ENCODE results near the gene ETV4. TPM values are rescaled to one million over a fixed set of nuclear protein-coding genes. Genes with fewer than 3 reads are reported as not detected.

Gene ETV4
- total RNA-seq, 1 experiment from 2014 or later, result 195 TPM

DNA sequence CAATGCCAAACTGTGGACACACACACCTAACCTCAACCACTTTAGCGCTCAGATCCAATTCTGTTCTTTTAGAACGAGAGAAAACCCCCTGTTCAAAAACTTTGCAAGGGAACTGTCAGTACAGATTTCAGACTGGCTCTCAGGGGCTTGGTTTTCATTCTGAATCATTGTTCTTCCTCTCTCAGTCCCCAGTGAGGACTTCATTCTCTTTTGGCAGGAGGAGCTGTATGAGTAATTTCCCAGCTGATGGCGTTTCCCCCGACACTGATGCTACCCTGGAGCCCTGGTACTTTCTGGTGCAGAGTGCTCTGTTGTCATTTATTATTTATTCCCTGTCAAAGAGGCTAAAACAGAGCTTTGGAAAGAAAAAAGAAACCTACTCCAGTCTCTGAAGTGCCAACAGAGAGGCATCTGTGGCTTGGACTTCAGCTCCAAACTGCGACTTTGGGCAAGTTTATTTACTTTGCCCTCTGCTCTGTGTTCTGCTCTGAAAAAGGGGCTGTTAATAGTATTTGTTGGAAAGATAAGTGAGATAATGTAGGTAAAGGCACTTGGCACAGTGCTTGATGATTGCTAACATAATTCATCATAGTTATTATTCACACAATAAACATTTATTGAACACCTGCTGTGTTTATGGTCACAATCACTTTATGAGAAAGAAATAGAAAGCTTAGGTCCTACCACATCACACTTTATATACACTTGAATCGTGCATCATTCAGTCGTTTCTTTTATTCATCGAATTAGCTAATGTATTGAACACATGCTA, 28.3 kb downstream of the ETV4 start (continued):
- no peak for TF ChIP-seq ZNF512 (CRISPR knock-in tag; IDR thresholded peaks at IDR 0.05; ENCODE audit: borderline replicate concordance)
- TF ChIP-seq RELA (CRISPR knock-in tag; IDR thresholded peaks at IDR 0.05; ENCODE audit: borderline replicate concordance), result no peak
- no peak for TF ChIP-seq KAT7 (CRISPR knock-in tag; IDR thresholded peaks at IDR 0.05; ENCODE audit: borderline replicate concordance)
- TF ChIP-seq E2F1 (CRISPR knock-in tag; IDR thresholded peaks at IDR 0.05), result no peak
- no peak for TF ChIP-seq ZNF416 (CRISPR knock-in tag; IDR thresholded peaks at IDR 0.05)
- no peak for TF ChIP-seq JUN (CRISPR knock-in tag; IDR thresholded peaks at IDR 0.05)
- no peak for TF ChIP-seq NR3C1 (CRISPR knock-in tag; conservative IDR thresholded peaks at IDR 0.05; ENCODE audit: low read depth)
- TF ChIP-seq PREB (CRISPR knock-in tag; IDR thresholded peaks at IDR 0.05; ENCODE audit: borderline replicate concordance), result no peak

DNA sequence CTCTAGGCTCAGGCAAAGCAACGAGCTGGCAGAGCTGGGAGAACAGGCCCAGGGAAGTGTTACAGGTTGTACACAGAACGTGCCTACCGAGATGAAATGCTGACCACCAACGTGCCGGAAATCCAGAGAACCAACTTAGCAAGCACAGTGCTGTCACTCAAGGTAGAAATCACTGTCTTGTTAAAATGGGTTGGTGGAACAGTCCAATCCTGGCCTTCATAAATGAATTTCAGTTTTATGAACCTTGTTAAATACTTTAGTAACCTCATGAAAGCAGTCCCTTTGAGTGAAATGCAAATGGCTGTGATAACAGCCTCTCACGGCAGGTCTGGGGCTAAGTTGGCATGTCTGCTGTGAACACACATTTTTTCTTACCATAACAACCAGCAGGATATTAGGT, 29.0 kb downstream of the ETV4 start:
- no peaks in the 10 kb centered on the region for H3K9me3 Mint-ChIP-seq
- no peak for DNase-seq (ENCODE audit: low spot score)
- POLR2A ChIA-PET, result no interaction called here
- H3K27ac Mint-ChIP-seq, result no peak overlapping the region
- CTCF ChIA-PET, result interaction anchor here (1.0 kb wide), 1 partner anchor 33 kb away, joined by 3 read pairs; the partner anchor contains the start of gene DHX8
- no peak overlapping the region for H3K4me3 Mint-ChIP-seq
- H3K36me3 Mint-ChIP-seq, result peaks cover 68% of the 10 kb centered on the region
- H3K4me1 Mint-ChIP-seq, result no peaks in the 10 kb centered on the region; the same call in 1 of the 2 replicates
- no peak for ATAC-seq
- H3K27me3 Mint-ChIP-seq (ENCODE audit: low read depth), result no peaks in the 10 kb centered on the region
- TF ChIP-seq RORB (CRISPR knock-in tag; IDR thresholded peaks at IDR 0.05) (no peak), ELF4 (CRISPR knock-in tag; IDR thresholded peaks at IDR 0.05; ENCODE audit: low read depth) (no peak), NR2C2 (CRISPR knock-in tag; IDR thresholded peaks at IDR 0.05) (no peak), JUN (CRISPR knock-in tag; IDR thresholded peaks at IDR 0.05) (no peak), KAT7 (CRISPR knock-in tag; IDR thresholded peaks at IDR 0.05; ENCODE audit: borderline replicate concordance) (no peak), CREM (CRISPR knock-in tag; IDR thresholded peaks at IDR 0.05) (no peak), ATF6 (CRISPR knock-in tag; IDR thresholded peaks at IDR 0.05) (no peak), ZNF138 (CRISPR knock-in tag; conservative IDR thresholded peaks at IDR 0.05) (no peak), ZNF121 (CRISPR knock-in tag; IDR thresholded peaks at IDR 0.05) (no peak), FOXK1 (CRISPR knock-in tag; IDR thresholded peaks at IDR 0.05) (no peak), FOXP4 (CRISPR knock-in tag; IDR thresholded peaks at IDR 0.05) (no peak), SP1 (CRISPR knock-in tag; conservative IDR thresholded peaks at IDR 0.05) (no peak), JAZF1 (CRISPR knock-in tag; IDR thresholded peaks at IDR 0.05) (no peak)
- TF ChIP-seq, protein P1, sequence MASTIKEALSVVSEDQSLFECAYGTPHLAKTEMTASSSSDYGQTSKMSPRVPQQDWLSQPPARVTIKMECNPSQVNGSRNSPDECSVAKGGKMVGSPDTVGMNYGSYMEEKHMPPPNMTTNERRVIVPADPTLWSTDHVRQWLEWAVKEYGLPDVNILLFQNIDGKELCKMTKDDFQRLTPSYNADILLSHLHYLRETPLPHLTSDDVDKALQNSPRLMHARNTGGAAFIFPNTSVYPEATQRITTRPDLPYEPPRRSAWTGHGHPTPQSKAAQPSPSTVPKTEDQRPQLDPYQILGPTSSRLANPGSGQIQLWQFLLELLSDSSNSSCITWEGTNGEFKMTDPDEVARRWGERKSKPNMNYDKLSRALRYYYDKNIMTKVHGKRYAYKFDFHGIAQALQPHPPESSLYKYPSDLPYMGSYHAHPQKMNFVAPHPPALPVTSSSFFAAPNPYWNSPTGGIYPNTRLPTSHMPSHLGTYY (CRISPR knock-in tag; IDR thresholded peaks at IDR 0.05), result no peak
- TF ChIP-seq, protein P2, sequence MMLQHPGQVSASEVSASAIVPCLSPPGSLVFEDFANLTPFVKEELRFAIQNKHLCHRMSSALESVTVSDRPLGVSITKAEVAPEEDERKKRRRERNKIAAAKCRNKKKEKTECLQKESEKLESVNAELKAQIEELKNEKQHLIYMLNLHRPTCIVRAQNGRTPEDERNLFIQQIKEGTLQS (CRISPR knock-in tag; conservative IDR thresholded peaks at IDR 0.05), result no peak
- TF ChIP-seq, protein P3, sequence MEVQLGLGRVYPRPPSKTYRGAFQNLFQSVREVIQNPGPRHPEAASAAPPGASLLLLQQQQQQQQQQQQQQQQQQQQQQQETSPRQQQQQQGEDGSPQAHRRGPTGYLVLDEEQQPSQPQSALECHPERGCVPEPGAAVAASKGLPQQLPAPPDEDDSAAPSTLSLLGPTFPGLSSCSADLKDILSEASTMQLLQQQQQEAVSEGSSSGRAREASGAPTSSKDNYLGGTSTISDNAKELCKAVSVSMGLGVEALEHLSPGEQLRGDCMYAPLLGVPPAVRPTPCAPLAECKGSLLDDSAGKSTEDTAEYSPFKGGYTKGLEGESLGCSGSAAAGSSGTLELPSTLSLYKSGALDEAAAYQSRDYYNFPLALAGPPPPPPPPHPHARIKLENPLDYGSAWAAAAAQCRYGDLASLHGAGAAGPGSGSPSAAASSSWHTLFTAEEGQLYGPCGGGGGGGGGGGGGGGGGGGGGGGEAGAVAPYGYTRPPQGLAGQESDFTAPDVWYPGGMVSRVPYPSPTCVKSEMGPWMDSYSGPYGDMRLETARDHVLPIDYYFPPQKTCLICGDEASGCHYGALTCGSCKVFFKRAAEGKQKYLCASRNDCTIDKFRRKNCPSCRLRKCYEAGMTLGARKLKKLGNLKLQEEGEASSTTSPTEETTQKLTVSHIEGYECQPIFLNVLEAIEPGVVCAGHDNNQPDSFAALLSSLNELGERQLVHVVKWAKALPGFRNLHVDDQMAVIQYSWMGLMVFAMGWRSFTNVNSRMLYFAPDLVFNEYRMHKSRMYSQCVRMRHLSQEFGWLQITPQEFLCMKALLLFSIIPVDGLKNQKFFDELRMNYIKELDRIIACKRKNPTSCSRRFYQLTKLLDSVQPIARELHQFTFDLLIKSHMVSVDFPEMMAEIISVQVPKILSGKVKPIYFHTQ (CRISPR knock-in tag; IDR thresholded peaks at IDR 0.05), result no peak
